Measurements from ENCODE around the gene ADGRL3.

ADGRL3 gene

GRCh38 chr4:61575796-61576195 lies 375.7 kb downstream of the ADGRL3 start:
- Mint-ChIP-seq H3K4me3 (no peak overlapping the region), H3K36me3 (no peaks in the 10 kb centered on the region), H3K4me1 (no peaks in the 10 kb centered on the region), H3K9me3 (peaks cover 16% of the 10 kb centered on the region), H3K27ac (no peak overlapping the region)
- ATAC-seq (no peak), DNase-seq (ENCODE audit: low spot score in 2 of 2) (no peak)

DNA sequence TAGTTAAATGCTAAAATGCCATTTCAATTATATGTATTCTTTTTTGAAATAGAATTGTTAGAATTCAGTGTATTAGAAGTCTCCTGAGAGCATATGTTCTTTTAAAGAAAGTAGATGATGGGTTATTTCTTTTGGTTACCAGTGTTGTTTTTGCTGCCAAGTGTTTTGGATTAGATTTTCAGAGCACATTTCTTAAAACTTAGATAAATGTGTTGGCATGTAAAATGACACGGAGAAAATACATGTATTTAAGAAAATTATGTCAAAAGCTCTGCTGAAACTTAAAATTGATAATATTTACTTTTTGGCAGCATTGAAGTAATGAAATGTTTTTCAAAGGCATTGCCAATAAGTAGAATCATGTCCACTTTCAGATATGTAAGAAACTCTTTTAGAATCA lies 379.7 kb downstream of the ADGRL3 start:
- H3K36me3 Mint-ChIP-seq = no peaks in the 10 kb centered on the region
- H3K27ac Mint-ChIP-seq = no peak overlapping the region
- no peaks in the 10 kb centered on the region for H3K4me1 Mint-ChIP-seq
- ATAC-seq = no peak
- no peak for DNase-seq (ENCODE audit: low spot score in 2 of 2)
- peaks cover 30% of the 10 kb centered on the region for H3K9me3 Mint-ChIP-seq
- no peak overlapping the region for H3K4me3 Mint-ChIP-seq

DNA sequence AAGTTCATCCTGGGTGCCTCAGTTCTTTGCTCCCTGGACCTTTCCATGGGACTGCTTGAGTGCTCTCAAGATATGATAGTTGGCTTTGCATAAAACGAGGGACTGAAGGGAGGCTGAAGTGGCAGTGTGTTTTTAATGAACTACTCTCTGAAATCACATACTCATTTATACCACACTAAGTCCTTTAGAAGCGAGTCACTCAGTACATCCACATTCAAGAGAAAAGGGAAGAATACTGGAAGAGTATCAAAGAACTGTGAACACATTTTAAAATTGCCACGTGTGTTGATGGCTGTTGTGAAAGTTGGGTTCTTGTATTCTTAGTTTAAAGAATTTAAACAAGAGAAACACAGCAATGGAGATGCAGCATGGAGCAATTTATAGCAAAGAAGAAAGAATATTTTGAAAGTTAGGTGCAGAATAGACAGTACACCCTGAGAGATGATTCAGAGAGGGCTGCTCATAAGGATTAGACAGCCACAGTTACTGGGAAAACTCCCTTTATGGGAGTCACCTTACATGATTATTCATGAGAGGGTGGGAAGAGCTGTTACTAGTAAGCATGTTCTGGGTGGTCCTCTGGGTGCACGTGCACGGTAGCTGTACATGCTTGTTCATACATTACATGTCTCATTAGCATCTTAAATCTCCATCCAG lies 380.7 kb downstream of the ADGRL3 start:
- Mint-ChIP-seq H3K4me1 (no peaks in the 10 kb centered on the region), H3K4me3 (no peak overlapping the region), H3K36me3 (no peaks in the 10 kb centered on the region), H3K9me3 (peaks cover 32% of the 10 kb centered on the region), H3K27ac (no peak overlapping the region)
- ATAC-seq = no peak
- no peak for DNase-seq (ENCODE audit: low spot score in 2 of 2)

DNA sequence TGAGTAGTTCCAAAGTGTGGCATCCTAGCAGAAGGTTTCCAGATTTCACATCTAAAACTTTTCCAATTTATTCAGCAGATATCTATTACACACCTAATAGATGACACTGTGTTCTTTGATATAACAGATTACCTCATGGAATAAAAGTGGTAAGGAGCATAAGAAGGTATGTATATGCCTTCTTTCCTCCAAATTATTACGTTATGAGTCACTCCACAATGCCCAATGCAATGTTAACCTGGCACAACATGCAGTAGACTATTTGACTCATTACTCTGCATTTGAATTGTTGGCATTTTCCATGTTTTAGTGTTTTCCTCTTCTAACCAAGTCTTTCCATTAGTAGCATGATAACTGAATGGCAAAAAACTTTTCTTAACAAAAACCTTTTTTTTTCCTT lies 383.6 kb downstream of the ADGRL3 start:
- DNase-seq (ENCODE audit: low spot score in 2 of 2) (no peak), ATAC-seq (no peak)
- Mint-ChIP-seq H3K4me3 (no peak overlapping the region), H3K27ac (no peak overlapping the region), H3K9me3 (peaks cover 25% of the 10 kb centered on the region), H3K4me1 (no peaks in the 10 kb centered on the region), H3K36me3 (no peaks in the 10 kb centered on the region)

GRCh38 chr4:61588621-61589402 lies 388.7 kb downstream of the ADGRL3 start:
- ATAC-seq (no peak), DNase-seq (ENCODE audit: low spot score in 2 of 2) (no peak)
- Mint-ChIP-seq H3K27ac (no peak overlapping the region), H3K9me3 (peaks cover 9% of the 10 kb centered on the region), H3K36me3 (no peaks in the 10 kb centered on the region), H3K4me3 (no peak overlapping the region), H3K4me1 (no peaks in the 10 kb centered on the region)

DNA sequence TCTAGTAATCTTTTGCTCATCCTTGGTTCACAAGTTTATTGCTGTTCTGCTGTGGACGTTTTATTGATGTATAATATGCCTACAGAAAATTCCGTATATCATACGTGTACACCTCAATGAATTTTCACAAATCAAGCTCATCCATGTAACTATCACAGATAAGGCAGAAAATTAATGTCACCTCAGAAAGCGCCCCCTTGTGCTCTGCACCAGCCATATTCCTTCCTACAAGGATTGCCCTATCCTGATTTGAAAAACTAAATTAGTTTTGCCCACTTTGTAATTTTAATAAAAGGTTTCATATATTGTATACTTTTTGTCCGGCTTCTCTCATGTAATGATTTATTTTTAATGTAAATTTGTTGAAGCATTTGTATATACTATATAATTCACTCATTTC lies 390.8 kb downstream of the ADGRL3 start:
- peaks cover 12% of the 10 kb centered on the region for H3K9me3 Mint-ChIP-seq
- no peak overlapping the region for H3K27ac Mint-ChIP-seq

GRCh38 chr4:61596606-61597340 lies 396.6 kb downstream of the ADGRL3 start:
- Mint-ChIP-seq H3K4me3 (no peak overlapping the region), H3K27ac (no peak overlapping the region), H3K9me3 (peaks cover 14% of the 10 kb centered on the region), H3K36me3 (no peaks in the 10 kb centered on the region), H3K4me1 (no peaks in the 10 kb centered on the region)
- ATAC-seq (no peak), DNase-seq (ENCODE audit: low spot score in 2 of 2) (no peak)

More for the DNA sequence above, 390.8 kb downstream of the ADGRL3 start:
- Mint-ChIP-seq H3K4me1 (no peaks in the 10 kb centered on the region), H3K36me3 (no peaks in the 10 kb centered on the region), H3K4me3 (no peak overlapping the region)
- ATAC-seq (no peak), DNase-seq (ENCODE audit: low spot score in 2 of 2) (no peak)

DNA sequence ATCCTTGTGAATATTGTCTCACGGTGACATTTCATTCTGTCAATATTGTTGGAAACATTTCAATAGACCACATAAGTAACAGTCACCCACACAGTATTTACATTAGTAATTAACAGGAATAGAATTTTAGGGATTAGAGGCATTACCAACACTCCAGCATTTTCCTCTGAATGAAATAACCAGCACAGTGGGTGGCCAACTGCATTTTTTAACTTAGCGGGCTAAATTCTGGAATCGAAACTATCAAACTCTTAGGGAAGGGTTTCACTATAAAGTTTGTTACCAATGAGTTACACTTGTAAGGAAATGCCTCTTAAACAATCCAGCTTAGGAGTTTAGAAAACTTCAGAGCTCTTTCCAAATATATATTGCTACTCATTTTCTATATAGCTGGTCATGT lies 403.0 kb downstream of the ADGRL3 start:
- Mint-ChIP-seq H3K4me1 (no peaks in the 10 kb centered on the region), H3K4me3 (no peak overlapping the region), H3K36me3 (no peaks in the 10 kb centered on the region), H3K27ac (no peak overlapping the region), H3K9me3 (peaks cover 20% of the 10 kb centered on the region)
- ATAC-seq (no peak), DNase-seq (ENCODE audit: low spot score in 2 of 2) (no peak)

DNA sequence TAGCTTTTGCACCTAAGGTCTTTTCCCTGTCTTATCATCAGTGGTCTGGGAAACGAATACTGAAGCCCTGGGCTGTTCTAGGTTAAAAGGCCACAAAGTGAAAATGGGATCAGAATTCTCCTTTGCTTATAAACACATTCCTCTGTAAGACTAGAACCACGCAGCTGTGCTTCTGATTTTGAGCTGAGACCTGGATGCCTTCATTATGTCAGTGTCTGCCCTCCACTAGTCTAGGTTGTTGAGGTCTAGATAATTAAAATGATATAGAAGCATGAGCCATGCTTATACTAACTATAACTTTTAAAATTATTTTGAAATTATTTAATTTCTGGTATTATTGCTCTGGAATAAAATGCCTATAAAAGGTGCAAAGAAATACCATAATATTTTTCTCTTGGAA lies 403.9 kb downstream of the ADGRL3 start:
- DNase-seq (ENCODE audit: low spot score in 2 of 2) (no peak), ATAC-seq (no peak)
- H3K4me3 Mint-ChIP-seq = no peak overlapping the region
- H3K9me3 Mint-ChIP-seq = peaks cover 20% of the 10 kb centered on the region
- H3K27ac Mint-ChIP-seq = no peak overlapping the region
- H3K4me1 Mint-ChIP-seq = no peaks in the 10 kb centered on the region
- H3K36me3 Mint-ChIP-seq = no peaks in the 10 kb centered on the region

DNA sequence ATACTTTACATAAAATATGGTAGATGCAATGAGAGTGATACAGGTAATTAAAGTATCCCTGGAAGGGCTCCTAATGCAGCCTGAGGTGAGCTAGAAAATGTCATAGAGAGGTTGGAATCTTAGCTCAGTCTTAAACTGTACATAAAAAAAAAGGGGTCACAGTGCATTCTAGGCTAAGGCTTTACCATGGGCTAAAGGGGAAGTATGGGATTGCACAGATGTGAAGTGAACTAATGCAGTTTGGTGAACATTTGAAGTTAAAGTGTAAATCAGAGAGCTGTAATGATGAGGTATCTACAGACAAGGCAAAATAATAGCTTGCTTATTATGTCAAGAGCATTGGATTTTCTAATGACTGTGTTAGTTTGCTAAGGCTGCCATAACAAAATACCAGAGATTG lies 405.9 kb downstream of the ADGRL3 start:
- no peak for DNase-seq (ENCODE audit: low spot score in 2 of 2)
- Mint-ChIP-seq H3K4me3 (no peak overlapping the region), H3K27ac (no peak overlapping the region), H3K36me3 (no peaks in the 10 kb centered on the region), H3K4me1 (no peaks in the 10 kb centered on the region), H3K9me3 (peaks cover 18% of the 10 kb centered on the region)
- no peak for ATAC-seq

DNA sequence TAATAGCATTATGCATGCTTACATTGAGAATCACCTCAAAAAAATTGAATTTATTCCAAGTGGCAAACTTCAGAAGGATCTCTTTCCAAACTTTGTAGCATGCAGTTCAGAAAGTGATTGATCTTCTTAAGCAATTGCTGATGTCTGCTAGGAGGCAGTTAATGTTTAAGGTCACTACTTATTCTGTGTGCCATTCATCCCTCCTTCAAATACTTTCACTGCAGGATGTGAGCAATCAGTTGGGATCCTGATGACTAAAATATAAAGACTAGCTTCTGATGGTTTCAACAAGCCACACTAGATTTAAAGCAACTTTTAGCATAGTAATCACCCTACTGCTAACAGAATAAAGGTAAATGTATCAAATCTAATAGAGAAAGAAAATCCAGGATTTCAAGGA lies 414.1 kb downstream of the ADGRL3 start:
- DNase-seq (ENCODE audit: low spot score in 2 of 2) = no peak
- ATAC-seq = no peak
- Mint-ChIP-seq H3K9me3 (peaks cover 8% of the 10 kb centered on the region), H3K4me3 (no peak overlapping the region), H3K4me1 (no peaks in the 10 kb centered on the region), H3K27ac (no peak overlapping the region), H3K36me3 (no peaks in the 10 kb centered on the region)

GRCh38 chr4:61619528-61619927 lies 419.4 kb downstream of the ADGRL3 start:
- no peak for DNase-seq (ENCODE audit: low spot score in 2 of 2)
- H3K4me1 Mint-ChIP-seq = no peaks in the 10 kb centered on the region
- H3K4me3 Mint-ChIP-seq = no peak overlapping the region
- H3K27ac Mint-ChIP-seq = no peak overlapping the region
- H3K9me3 Mint-ChIP-seq = peaks cover 19% of the 10 kb centered on the region
- no peak for ATAC-seq
- no peaks in the 10 kb centered on the region for H3K36me3 Mint-ChIP-seq

DNA sequence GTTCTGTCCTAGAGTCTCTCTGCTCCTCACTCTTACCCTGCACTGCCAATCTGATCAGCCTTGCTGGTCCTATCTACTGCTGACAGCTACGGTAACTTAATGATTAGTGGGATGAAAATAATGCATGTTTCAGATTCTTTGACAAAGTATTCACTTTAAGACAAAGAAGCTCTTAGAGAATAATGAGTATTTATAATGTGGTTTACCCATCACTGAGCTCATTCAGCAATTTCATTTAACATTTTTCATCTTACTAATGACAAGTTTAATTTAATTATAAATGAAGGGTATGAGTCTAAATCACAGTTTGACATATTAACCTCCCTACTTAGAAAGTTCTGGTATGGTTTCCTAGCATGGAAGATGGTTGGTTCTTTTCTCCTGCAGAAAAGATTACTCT lies 428.2 kb downstream of the ADGRL3 start:
- H3K27ac Mint-ChIP-seq = no peak overlapping the region
- ATAC-seq = no peak

GRCh38 chr4:61628727-61629126 lies 428.6 kb downstream of the ADGRL3 start:
- Mint-ChIP-seq H3K9me3 (peaks cover 5% of the 10 kb centered on the region), H3K4me1 (no peaks in the 10 kb centered on the region), H3K36me3 (no peaks in the 10 kb centered on the region), H3K27ac (no peak overlapping the region), H3K4me3 (no peak overlapping the region)
- DNase-seq (ENCODE audit: low spot score in 2 of 2) (no peak), ATAC-seq (no peak)

More for the DNA sequence above, 428.2 kb downstream of the ADGRL3 start:
- Mint-ChIP-seq H3K4me3 (no peak overlapping the region), H3K36me3 (no peaks in the 10 kb centered on the region), H3K9me3 (peaks cover 7% of the 10 kb centered on the region), H3K4me1 (no peaks in the 10 kb centered on the region)
- DNase-seq (ENCODE audit: low spot score in 2 of 2) = no peak

DNA sequence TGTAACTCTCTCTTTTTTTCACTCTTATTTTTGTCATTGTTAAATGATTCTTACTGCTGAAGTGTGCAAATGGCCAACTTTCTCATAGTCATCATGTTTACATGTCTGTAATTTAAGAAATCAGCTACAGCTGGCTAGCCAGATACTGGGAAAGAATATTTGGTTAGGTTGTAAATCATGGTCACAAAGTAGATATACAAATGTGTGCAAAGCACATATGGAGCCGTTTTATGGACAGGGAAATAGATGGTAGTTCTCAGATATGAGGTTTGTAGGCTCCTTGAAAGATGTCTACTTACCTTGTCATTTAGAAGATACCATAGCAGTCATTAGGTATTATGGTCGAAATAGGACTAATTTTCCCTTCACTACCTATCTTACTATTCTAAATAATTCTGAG lies 430.4 kb downstream of the ADGRL3 start:
- H3K4me1 Mint-ChIP-seq = no peaks in the 10 kb centered on the region
- no peaks in the 10 kb centered on the region for H3K36me3 Mint-ChIP-seq
- ATAC-seq = no peak
- no peak overlapping the region for H3K27ac Mint-ChIP-seq
- no peak for DNase-seq (ENCODE audit: low spot score in 2 of 2)
- H3K4me3 Mint-ChIP-seq = no peak overlapping the region
- H3K9me3 Mint-ChIP-seq = peaks cover 10% of the 10 kb centered on the region

DNA sequence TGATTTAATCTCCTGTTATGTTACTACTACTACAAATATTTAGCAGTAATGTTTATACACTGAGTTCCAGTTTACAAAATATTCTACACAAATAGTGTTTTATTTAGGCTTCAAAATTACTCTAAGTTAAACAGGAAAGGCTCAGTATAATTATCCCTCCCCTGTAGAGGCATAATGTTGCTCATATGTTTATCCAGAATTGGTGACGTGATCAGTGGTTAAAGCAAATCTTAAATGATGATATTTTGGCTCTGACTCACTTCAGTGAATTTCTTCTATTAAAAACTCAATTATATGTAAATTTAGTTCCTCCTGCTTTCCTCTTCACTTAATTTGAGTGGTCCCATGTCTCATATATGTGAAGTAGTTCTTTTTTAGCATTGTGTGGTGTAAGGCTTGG lies 438.5 kb downstream of the ADGRL3 start:
- Mint-ChIP-seq H3K27ac (no peak overlapping the region), H3K36me3 (no peaks in the 10 kb centered on the region), H3K9me3 (peaks cover 26% of the 10 kb centered on the region), H3K4me1 (no peaks in the 10 kb centered on the region), H3K4me3 (no peak overlapping the region)
- ATAC-seq (no peak), DNase-seq (ENCODE audit: low spot score in 2 of 2) (no peak)

Data from stimulated activated effector memory CD8-positive, alpha-beta T cell treated with anti-CD3 and anti-CD28 coated beads, Interleukin-12 subunit alpha, Interleukin-12 subunit beta, amount 100 ng/mL, for 72 hours (primary cell).